Measurements from ENCODE around the gene AP2S1.

Gene AP2S1

GRCh38 chr19:46861691-46862502 lies 11.3 kb upstream of the AP2S1 start (continued):
- TF ChIP-seq ZNF518A (tag by site-specific recombination; conservative IDR thresholded peaks at IDR 0.05; ENCODE audit: low read depth) (no peak), ZNF473 (tag by site-specific recombination; IDR thresholded peaks at IDR 0.05) (no peak), YY1 (tag by site-specific recombination; IDR thresholded peaks at IDR 0.05) (no peak), FEZF1 (tag by site-specific recombination; IDR thresholded peaks at IDR 0.05) (no peak), ZNF830 (tag by site-specific recombination; IDR thresholded peaks at IDR 0.05; ENCODE audit: low read depth) (no peak), ZNF148 (tag by site-specific recombination; IDR thresholded peaks at IDR 0.05; ENCODE audit: borderline replicate concordance) (no peak), ZNF394 (tag by site-specific recombination; IDR thresholded peaks at IDR 0.05; ENCODE audit: borderline replicate concordance) (no peak; the same call in 1 of the 2 replicates), ZNF530 (tag by site-specific recombination; IDR thresholded peaks at IDR 0.05; ENCODE audit: low read depth) (no peak), ZNF211 (tag by site-specific recombination; IDR thresholded peaks at IDR 0.05; ENCODE audit: low read depth) (no peak), GLI2 (tag by site-specific recombination; IDR thresholded peaks at IDR 0.05; ENCODE audit: borderline replicate concordance, low read depth) (no peak), ZNF16 (tag by site-specific recombination; IDR thresholded peaks at IDR 0.05; ENCODE audit: low read depth) (no peak), SETDB1 (IDR thresholded peaks at IDR 0.05; ENCODE audit: insufficient read length, low read length) (no peak), ZNF544 (tag by site-specific recombination; IDR thresholded peaks at IDR 0.05) (no peak), ZNF621 (tag by site-specific recombination; IDR thresholded peaks at IDR 0.05) (no peak), ZXDB (tag by site-specific recombination; IDR thresholded peaks at IDR 0.05) (peak; percentile 14), ZBTB21 (tag by site-specific recombination; IDR thresholded peaks at IDR 0.05) (no peak; the same call in 1 of the 2 replicates), ZNF311 (tag by site-specific recombination; IDR thresholded peaks at IDR 0.05; ENCODE audit: borderline replicate concordance) (no peak), ZNF26 (tag by site-specific recombination; IDR thresholded peaks at IDR 0.05) (no peak), SP2 (tag by site-specific recombination; IDR thresholded peaks at IDR 0.05) (peak; percentile 42), ZNF529 (tag by site-specific recombination; IDR thresholded peaks at IDR 0.05; ENCODE audit: insufficient replicate concordance) (no peak), ZBTB17 (tag by site-specific recombination; IDR thresholded peaks at IDR 0.05) (peak; percentile 85), ZNF175 (tag by site-specific recombination; IDR thresholded peaks at IDR 0.05) (no peak), KLF9 (tag by site-specific recombination; IDR thresholded peaks at IDR 0.05; ENCODE audit: low read depth) (peak; percentile 10; the same call in 1 of the 2 replicates), SCRT1 (tag by site-specific recombination; IDR thresholded peaks at IDR 0.05; ENCODE audit: borderline replicate concordance) (peak; percentile 47; the same call in 1 of the 2 replicates), ZNF670 (tag by site-specific recombination; IDR thresholded peaks at IDR 0.05; ENCODE audit: low read depth) (no peak), ZNF600 (tag by site-specific recombination; IDR thresholded peaks at IDR 0.05) (no peak), ZFHX2 (tag by site-specific recombination; conservative IDR thresholded peaks at IDR 0.05) (no peak), ZNF341 (tag by site-specific recombination; IDR thresholded peaks at IDR 0.05; ENCODE audit: low read depth) (peak; percentile 85), IKZF3 (tag by site-specific recombination; IDR thresholded peaks at IDR 0.05) (no peak)

All from HEK293 (cell line).